ENCODE data around the gene PSG4. TPM values are rescaled to one million over a fixed set of nuclear protein-coding genes. Genes with fewer than 3 reads are reported as not detected.
"Not testable (repeated sequence)": the region's sequence is repeated elsewhere in the genome, so short reads cannot be mapped to it uniquely, and the experiment has no call there.

Gene PSG4
- total RNA-seq, 1 experiment from 2014 or later: not detected

DNA sequence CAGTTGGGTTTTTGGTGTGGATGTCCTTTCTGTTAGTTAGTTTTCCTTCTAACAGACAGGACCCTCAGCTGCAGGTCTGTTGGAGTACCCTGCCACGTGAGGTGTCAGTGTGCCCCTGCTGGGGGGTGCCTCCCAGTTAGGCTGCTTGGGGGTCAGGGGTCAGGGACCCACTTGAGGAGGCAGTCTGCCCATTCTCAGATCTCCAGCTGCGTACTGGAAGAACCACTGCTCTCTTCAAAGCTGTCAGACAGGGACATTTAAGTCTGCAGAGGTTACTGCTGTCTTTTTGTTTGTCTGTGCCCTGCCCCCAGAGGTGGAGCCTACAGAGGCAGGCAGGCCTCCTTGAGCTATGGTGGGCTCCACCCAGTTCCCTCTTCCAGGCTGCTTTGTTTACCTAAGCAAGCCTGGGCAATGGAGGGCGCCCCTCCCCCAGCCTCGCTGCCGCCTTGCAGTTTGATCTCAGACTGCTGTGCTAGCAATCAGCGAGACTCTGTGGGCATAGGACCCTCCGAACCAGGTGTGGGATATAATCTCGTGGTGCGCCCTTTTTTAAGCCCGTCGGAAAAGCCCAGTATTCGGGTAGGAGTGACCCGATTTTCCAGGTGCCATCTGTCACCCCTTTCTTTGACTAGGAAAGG is 41.9 kb upstream of the PSG4 start:
- not testable (repeated sequence) for H2AK5ac ChIP-seq (ENCODE audit: insufficient read length, low read length); H3K18ac ChIP-seq (ENCODE audit: insufficient read length, low read depth, low read length); H2BK20ac ChIP-seq (ENCODE audit: low read depth, low read length, poor library complexity, severe bottlenecking); H3K27me3 Mint-ChIP-seq (ENCODE audit: low read depth); H3K23ac ChIP-seq (ENCODE audit: insufficient read length, low read depth, low read length); H3K27ac Mint-ChIP-seq; H3T11ph ChIP-seq (ENCODE audit: low read length); H3K4ac ChIP-seq (ENCODE audit: low read depth, low read length); H4K5ac ChIP-seq (ENCODE audit: insufficient read length, low read depth, low read length); H3K36me3 Mint-ChIP-seq (ENCODE audit: insufficient read depth in 1 of 3, low read depth in 3 of 3); H3K9me3 ChIP-seq (ENCODE audit: control insufficient read depth, low read depth, low read length); H3K14ac ChIP-seq (ENCODE audit: insufficient read depth, low read length); H3K9ac ChIP-seq (ENCODE audit: extremely low read depth, insufficient read length, low read length); H4K20me1 ChIP-seq (ENCODE audit: control insufficient read depth, insufficient read depth, insufficient read length); H3K27me3 ChIP-seq (ENCODE audit: insufficient read depth, low read length); H3K4me1 Mint-ChIP-seq; H3K27ac ChIP-seq (ENCODE audit: insufficient read length, low read depth, low read length); H2BK5ac ChIP-seq (ENCODE audit: insufficient read length, low read length); H3K4me1 ChIP-seq (ENCODE audit: insufficient read depth, low read length); H4K91ac ChIP-seq (ENCODE audit: insufficient read length, low read depth, low read length); H3K79me2 ChIP-seq (ENCODE audit: insufficient read depth, low read length); H2BK15ac ChIP-seq (ENCODE audit: low read depth, low read length); H2BK120ac ChIP-seq (ENCODE audit: low read depth, low read length, poor library complexity, severe bottlenecking); H3K4me2 ChIP-seq (ENCODE audit: insufficient read depth, insufficient read length, low read length); H3K23me2 ChIP-seq (ENCODE audit: insufficient read length, low read depth, low read length, poor library complexity, severe bottlenecking); H2AFZ ChIP-seq (ENCODE audit: low read length); H2BK12ac ChIP-seq (ENCODE audit: insufficient read length, low read depth, low read length); H3K79me1 ChIP-seq (ENCODE audit: insufficient read depth, low read depth, low read length, poor library complexity, severe bottlenecking); H3K4me3 Mint-ChIP-seq; H4K8ac ChIP-seq (replicated peaks; ENCODE audit: insufficient read length, low read depth, low read length); H3K56ac ChIP-seq (ENCODE audit: insufficient read length, low read depth, low read length); DNase-seq
- WGBS (ENCODE audit: extremely low coverage, insufficient read length, low lambda C conversion rate): no CpG with 5 or more reads among the region's 13 CpGs
- H3K9me3 Mint-ChIP-seq: peaks cover 36 to 51% of the 10 kb centered on the region in 2 experiments

DNA sequence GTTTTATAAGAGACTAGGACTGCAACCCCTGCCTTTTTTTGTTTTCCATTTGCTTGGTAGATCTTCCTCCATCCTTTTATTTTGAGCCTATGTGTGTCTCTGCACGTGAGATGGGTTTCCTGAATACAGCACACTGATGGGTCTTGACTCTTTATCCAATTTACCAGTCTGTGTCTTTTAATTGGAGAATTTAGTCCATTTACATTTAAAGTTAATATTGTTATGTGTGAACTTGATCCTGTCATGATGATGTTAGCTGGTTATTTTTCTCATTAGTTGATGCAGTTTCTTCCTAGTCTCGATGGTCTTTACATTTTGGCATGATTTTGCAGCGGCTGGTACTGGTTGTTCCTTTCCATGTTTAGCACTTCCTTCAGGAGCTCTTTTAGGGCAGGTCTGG is 40.4 kb upstream of the PSG4 start:
- not testable (repeated sequence) for H3K27me3 ChIP-seq (ENCODE audit: insufficient read depth, low read length); H4K20me1 ChIP-seq (ENCODE audit: control insufficient read depth, insufficient read depth, insufficient read length); H2BK5ac ChIP-seq (ENCODE audit: insufficient read length, low read length); H4K5ac ChIP-seq (ENCODE audit: insufficient read length, low read depth, low read length); H2BK12ac ChIP-seq (ENCODE audit: insufficient read length, low read depth, low read length); H3K27ac Mint-ChIP-seq; H3K23ac ChIP-seq (ENCODE audit: insufficient read length, low read depth, low read length); H3K9me3 ChIP-seq (ENCODE audit: control insufficient read depth, low read depth, low read length); H3K4me1 ChIP-seq (ENCODE audit: insufficient read depth, low read length); H3K4me3 Mint-ChIP-seq; H2BK120ac ChIP-seq (ENCODE audit: low read depth, low read length, poor library complexity, severe bottlenecking); H3K4ac ChIP-seq (ENCODE audit: low read depth, low read length); H3K9ac ChIP-seq (ENCODE audit: extremely low read depth, insufficient read length, low read length); H3K79me1 ChIP-seq (ENCODE audit: insufficient read depth, low read depth, low read length, poor library complexity, severe bottlenecking); H3K4me2 ChIP-seq (ENCODE audit: insufficient read depth, insufficient read length, low read length); H2BK20ac ChIP-seq (ENCODE audit: low read depth, low read length, poor library complexity, severe bottlenecking); H3K4me1 Mint-ChIP-seq; H4K8ac ChIP-seq (replicated peaks; ENCODE audit: insufficient read length, low read depth, low read length); H3K27me3 Mint-ChIP-seq (ENCODE audit: low read depth); H3K79me2 ChIP-seq (ENCODE audit: insufficient read depth, low read length); H3K36me3 Mint-ChIP-seq (ENCODE audit: insufficient read depth in 1 of 3, low read depth in 3 of 3); H3K23me2 ChIP-seq (ENCODE audit: insufficient read length, low read depth, low read length, poor library complexity, severe bottlenecking); H2AK5ac ChIP-seq (ENCODE audit: insufficient read length, low read length); H3K27ac ChIP-seq (ENCODE audit: insufficient read length, low read depth, low read length); H3K14ac ChIP-seq (ENCODE audit: insufficient read depth, low read length); H3T11ph ChIP-seq (ENCODE audit: low read length); H2BK15ac ChIP-seq (ENCODE audit: low read depth, low read length); H3K56ac ChIP-seq (ENCODE audit: insufficient read length, low read depth, low read length); DNase-seq; H4K91ac ChIP-seq (ENCODE audit: insufficient read length, low read depth, low read length); H2AFZ ChIP-seq (ENCODE audit: low read length); H3K18ac ChIP-seq (ENCODE audit: insufficient read length, low read depth, low read length)
- WGBS (ENCODE audit: extremely low coverage, insufficient read length, low lambda C conversion rate): no CpG with 5 or more reads among the region's 3 CpGs
- peaks cover 30 to 44% of the 10 kb centered on the region in 2 experiments for H3K9me3 Mint-ChIP-seq
